COLO829 (cell line): Measurements from ENCODE around the gene RNASE9.
"Not testable (repeated sequence)": the region's sequence is repeated elsewhere in the genome, so short reads cannot be mapped to it uniquely, and the experiment has no call there.

ENCODE experiments used
- DNase-seq: peaks from one replicate; pipeline ENCODE4 v3.0.0; 2012; ENCODE audit warnings: low spot score

The RNASE9 gene

DNA sequence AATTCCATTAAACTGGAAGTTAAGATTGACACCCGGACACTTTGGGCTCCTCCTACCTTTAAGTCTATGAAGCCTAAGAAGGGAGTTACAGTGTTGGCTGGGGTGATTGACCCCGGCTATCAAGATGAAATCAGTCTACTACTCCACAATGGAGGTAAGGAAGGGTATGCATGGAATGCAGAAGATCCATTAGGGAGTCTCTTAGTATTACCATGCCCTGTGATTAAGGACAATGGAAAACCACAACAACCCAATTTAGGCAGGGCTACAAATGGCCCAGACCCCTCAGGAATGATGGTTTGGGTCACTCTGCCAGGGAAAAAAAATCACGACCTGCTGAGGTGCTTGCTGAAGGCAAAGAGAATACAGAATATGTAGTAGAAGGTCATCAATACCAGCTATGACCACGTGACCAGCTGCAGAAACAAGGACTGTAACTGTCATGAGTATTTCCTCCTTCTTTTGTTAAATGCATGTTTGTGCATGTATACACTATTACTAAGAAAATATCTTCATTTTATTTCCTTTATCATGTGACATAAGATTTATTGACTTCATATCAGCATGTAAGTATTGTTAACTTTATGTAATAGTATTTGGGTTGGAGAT, 11.6 kb upstream of the RNASE9 start:
- DNase-seq = not testable (repeated sequence)

DNA sequence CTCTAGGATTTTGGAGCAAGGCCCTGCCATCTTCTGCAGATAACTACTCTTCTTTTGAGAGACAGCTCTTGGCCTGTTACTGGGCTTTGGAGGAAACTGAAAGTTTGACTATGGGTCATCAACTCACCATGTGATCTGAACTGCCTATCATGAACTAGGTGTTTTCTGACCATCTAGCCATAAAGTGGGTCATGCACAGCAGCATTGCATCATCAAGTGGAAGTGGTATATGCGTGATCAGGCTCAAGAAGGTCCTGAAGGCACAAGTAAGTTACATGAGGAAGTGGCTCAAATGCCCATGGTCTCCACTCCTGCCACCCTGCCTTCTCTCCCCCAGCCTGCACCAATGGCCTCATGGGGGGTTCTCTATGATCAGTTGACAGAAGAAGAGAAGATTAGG, 9.9 kb upstream of the RNASE9 start:
- DNase-seq = not testable (repeated sequence)

DNA sequence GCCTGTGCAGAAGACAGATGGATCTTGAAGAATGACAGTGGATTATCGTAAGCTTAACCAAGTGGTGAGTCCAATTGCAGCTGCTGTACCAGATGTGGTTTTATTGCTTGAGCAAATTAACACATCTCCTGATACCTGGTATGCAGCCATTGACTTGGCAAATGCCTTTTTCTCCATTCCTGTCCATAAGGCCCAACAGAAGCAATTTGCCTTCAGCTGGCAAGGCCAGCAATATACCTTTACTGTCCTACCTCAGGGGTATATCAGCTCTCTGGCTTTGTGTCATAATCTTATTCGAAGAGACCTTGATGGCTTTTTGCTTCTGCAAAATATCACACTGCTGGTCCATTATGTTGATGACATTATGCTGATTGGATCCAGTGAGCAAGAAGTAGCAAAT, 9.0 kb upstream of the RNASE9 start:
- not testable (repeated sequence) for DNase-seq

DNA sequence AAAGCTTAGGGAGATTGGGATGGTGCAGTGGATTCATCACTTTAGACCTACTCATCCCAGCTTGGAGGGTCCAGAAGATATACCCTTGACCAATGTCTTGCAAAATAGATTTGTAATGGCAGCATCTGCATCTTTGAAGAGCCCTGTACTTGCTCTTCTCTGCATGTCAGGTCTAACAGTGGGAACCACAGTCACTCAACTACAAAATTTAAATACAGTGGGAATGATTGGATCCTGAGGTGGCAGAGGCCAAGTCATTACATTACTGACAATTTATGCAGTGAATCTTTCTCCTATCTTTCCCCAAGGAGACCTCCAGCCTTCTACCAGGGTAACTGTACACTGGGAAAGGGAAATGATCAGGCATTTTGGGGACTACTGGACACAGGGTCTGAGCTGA, 8.2 kb upstream of the RNASE9 start:
- no peak for DNase-seq

DNA sequence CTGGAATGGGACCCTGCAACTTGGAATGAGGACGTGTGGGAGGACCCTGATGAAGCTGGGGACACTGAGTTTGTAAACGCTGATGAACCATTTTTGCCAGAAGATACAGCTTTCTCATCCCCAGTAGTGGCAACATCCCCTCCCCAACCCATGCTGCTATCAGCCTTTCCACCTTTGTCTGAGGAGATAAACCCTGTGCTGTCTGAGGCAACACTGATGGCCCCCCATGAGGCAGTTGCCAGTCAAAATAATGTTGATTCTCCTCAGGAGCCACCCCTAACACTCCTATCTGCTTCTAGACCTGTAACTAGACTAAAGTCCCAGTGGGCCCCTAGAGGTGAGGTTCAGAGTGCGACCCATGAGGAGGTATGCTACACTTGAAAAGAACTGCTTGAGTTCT, 7.5 kb upstream of the RNASE9 start:
- DNase-seq = no peak

DNA sequence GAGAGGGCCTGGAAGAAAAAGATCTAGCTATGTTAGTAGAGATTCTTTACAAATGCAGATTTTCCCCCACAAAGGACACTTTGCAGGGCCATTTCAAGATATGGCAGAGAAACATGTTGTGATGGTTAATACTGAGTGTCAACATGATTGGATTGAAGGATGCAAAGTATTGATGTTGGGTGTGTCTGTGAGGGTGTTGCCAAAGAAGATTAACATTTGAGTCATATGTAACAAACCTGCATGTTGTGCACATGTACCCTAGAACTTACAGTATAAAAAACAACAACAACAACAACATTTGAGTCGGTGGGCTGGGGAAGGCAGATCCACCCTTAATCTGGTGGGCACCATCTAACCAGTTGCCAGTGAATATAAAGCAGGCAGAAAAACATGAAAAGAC, 6.4 kb upstream of the RNASE9 start:
- DNase-seq = not testable (repeated sequence)

DNA sequence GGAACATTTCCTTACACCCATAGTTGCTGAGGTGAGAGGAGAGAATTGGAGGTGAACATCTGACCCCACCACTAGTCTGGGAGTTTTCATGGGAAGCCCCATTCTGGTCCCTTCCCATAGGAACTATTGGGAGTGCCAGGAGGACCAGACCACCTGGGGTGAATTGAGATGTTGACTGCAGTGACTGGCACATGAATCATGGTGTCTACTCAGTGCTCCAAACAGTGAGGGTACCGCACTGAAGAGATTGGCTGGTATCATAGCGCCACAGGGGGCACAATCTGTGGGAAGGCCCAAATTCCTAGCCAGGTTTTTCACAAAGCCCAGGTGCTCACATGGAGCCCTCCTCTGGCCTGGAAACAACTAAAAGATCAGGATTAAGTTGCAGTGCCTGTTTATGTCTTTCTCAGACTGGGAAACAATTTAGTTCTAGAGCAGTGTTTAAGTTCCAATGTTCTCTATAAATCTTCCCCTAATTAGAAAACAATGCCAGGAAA, 3.7 kb upstream of the RNASE9 start:
- no peak for DNase-seq

- no peak for DNase-seq
Observed at GRCh38 chr14:20563971-20564370, 3.1 kb upstream of the RNASE9 start.

- DNase-seq = no peak
Observed at GRCh38 chr14:20559461-20559904, 1.4 kb downstream of the RNASE9 start.

- DNase-seq = no peak
Observed at GRCh38 chr14:20557212-20557542, 3.7 kb downstream of the RNASE9 start.

DNA sequence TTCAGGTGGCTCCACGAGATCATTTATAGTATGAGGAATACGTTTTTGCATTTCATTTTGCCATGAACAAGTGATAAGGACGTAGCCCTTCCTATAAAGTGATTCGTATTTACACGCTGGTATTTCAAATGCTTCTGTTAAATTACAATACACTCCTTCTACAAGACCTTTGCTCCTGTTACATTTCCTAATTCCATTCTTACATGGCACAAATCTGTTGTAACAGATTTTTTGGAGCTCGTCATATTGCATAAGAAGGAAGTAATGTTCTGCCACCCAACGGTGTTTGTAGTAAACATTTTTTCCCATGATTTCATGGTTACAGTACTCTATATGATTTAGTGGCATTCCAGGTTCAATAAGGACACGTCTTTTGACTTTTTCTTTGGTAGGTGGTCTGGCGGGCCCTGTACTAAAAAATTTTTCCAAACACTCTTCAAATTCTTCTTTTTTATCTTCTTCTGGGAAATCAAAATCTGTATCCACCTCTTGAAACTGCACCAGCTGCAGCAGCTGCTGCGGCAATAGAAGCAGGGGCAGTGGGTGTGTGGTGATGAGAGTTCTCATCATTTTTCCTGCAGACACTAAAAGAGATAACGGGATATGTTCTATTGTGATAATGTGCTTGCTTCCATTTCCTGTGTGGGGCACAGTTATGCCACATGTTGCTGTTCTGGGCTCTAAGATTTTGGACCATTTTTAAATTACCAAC, 4.2 kb downstream of the RNASE9 start:
- no peak for DNase-seq

DNA sequence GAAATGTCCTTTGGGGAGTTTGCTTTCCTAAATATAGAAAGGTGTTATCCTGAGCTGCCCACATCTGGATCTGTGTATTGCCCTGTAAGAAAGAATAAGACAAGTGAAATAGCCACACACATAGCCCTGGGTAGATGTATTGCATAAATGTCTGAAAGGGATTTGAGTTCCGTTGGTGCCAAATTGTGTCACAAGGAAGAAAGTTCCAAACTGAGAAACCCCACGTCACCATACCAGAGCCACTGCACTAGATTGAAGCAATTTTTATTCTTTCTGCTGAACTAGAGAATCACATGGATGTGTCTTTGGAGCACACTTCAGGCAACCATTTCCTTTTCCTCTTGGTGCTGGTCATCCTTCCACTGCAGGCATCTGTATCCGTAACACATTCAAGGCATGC, 5.0 kb downstream of the RNASE9 start:
- DNase-seq = no peak

- DNase-seq = no peak
Observed at GRCh38 chr14:20553024-20553423, 7.8 kb downstream of the RNASE9 start.

DNA sequence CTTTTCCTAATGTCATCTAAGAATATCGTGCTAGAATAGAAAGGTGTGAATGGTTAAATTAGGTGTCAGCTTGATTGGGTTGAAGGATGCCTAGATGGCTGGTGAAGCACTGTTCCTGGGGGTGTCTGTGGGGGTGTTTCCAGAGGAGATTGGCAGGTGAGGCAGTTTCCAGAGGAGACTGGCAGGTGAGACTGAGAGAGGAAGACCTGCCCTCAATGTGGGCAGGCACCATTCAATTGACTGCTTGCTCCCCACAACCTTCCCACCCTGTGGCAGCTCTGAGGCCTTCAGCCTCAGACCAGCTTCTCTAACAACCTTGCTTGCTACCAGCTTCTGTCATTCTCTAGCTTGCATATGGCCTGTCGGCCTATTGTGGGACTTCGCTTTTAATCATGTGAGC, 9.2 kb downstream of the RNASE9 start:
- no peak for DNase-seq

DNA sequence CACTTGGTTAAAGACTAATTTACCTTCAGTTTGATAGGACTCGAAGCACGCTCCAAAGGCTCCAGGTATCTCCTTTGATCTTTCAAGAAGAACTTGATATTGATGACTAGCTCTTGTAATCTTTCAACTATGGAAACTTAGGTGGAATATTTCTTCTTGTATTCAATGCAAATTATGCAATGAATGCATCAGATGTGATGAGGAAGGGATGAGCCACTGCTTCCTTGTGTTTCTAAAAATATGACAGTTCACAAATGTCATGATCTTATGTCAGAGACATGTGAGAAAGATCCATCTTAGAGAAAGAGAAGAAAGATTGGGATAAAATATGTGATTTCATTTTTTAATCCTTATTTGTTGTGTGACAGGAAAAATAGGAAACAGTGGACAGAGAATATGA, 9.9 kb downstream of the RNASE9 start:
- DNase-seq = no peak

DNA sequence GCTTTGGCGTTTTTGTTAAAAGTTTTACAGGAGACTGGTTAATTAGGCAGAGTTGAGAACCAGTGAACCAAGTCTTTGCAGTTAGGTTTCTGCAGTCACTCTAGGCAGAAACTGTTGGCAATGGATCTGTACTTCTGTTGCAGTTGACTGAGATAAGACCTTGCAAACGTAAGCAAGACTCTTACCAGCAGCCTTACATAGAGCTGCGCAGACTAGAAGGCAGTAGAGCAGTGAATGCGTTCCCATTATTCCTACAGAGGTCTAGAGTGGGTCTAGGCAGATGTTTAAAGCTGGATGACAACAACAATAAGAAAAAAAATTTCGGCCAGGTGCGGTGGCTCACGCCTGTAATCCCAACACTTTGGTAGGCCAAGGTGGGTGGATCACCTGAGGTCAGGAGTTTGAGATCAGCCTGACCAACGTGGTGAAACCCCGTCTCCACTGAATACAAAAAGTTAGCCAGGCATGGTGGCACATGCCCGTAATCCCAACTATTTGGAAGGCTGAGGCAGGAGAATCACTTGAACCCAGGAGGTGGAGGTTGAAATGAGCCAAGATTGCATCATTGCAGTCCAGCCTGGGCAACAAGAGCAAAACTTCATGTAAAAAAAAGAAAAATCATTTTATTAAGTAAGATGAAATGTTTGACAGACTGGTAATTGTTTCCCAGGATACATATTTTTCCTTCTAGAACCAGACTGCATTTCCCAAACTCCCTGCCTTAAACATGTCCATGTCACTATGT, 12.3 kb downstream of the RNASE9 start:
- no peak for DNase-seq

DNA sequence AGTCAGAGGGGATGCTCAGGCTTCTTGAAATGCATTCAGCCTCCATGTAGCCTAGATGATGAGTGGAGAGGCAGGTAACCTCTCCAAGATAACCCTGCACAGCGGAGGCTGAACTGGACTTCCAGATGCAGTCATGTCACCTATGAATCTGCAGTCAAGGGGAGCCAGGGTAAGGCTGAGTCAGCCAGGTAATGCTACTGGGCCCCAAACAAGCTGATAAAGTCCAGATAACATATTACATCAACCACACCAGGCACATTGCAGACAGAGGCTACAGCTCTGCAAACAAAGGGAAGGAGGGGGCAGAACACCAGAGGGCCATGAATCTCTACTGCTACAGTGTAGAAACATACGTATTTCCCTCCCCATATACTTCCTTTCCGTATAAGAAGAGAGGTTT, 14.0 kb downstream of the RNASE9 start:
- no peak for DNase-seq

DNA sequence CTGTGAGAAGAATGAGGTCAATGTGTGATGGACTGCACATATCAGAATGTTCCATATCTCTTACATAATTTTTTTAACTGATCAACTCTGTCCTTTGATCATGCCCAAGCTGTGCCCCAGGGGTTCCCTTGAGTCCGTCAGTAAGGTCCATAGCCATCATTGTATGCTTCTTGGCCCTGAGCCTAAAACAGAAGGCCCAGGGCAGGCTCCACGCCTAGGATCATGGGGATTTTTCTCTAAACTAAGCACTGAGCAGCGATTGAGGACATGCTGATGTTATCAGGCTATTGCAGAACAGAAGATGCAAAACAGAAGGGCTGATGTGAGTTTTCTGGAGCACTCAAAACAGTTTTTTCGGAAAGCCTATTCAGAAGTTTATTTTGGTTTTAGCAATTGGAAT, 20.9 kb downstream of the RNASE9 start:
- DNase-seq = peak; percentile 63

DNA sequence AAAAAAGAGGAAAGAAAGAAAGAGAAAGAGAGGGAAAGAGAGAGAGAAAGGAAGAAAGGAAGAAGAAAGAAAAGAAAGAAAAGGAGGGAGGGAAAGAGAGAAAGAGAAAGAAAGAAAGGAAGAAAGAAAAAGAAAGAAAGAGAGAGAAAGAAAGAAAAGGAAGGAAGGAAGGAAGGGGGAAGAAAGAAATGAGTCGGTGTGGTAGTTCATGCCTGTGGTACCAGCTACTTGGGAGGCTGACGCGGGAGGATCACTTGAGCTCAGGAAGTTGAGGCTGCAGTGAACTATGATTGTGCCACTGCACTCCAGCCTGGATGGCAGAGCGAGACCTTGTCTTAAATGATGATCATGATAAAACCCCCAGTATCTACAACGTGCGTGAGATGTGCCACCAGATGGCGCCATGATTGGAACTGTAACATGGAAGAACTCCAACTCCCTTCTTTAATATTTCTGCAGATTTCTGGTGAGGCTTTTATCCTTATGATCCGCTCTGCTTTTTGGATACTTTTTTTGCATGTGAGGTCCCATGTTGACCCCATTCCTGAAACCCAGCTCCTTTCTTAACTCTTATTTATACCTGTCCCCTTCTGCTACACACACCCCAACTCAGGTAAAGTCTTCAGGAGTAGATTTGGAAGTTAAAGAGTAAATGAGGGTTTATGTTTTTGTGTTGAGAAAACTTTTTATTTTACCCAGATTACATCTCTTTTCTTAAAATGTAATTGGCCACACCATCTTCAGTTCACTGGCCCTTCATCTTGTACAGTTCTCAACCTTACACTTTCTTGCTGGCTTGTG, 29.9 kb downstream of the RNASE9 start:
- peak; percentile 62 for DNase-seq

GRCh38 chr14:20529806-20530205, 31.0 kb downstream of the RNASE9 start:
- no peak for DNase-seq

- DNase-seq = no peak
Observed at GRCh38 chr14:20524027-20524426, 36.8 kb downstream of the RNASE9 start.

DNA sequence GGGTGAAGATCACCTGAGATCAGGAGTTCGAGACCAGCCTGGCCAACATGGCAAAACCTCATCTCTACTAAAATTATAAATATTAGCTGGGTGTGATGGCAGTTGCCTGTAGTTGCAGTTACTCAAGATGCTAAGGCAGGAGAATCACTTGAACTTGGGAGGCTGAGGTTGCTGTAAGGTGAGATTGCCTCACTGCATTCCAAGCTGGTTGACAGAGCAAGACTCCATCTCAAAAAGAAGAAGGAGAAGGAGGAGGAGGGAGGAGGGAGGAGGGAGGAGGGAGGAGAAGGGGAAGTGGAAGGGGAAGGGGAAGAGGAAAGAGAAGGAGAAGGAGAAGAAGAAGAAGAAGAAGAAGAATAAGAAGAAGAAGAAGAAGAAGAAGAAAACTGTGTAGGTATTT, 38.5 kb downstream of the RNASE9 start:
- DNase-seq = no peak
